NCI-H748 (cell line): Measurements from ENCODE around the gene RFX2.
"Not testable (repeated sequence)": the region's sequence is repeated elsewhere in the genome, so short reads cannot be mapped to it uniquely, and the experiment has no call there.

Experiments used
- DNase-seq: peaks from one replicate; lab custom pipeline; 2025; ENCODE audit not compliant: unreplicated experiment; lab: John Stamatoyannopoulos, UW

The RFX2 gene

GRCh38 chr19:5993648-5994358 is 116.5 kb downstream of the RFX2 start:
- DNase-seq, result no peak

- no peak for DNase-seq
Measured at GRCh38 chr19:5993201-5993600, 117.1 kb downstream of the RFX2 start.

GRCh38 chr19:5992756-5993155 is 117.5 kb downstream of the RFX2 start:
- no peak for DNase-seq

- DNase-seq, result no peak
Measured at GRCh38 chr19:5991244-5991838, 119.0 kb downstream of the RFX2 start.

GRCh38 chr19:5990289-5990797 is 120.0 kb downstream of the RFX2 start:
- peak; percentile 67 for DNase-seq

GRCh38 chr19:5989388-5990074 is 120.8 kb downstream of the RFX2 start:
- DNase-seq, result peak; percentile 34

GRCh38 chr19:5988517-5989387 is 121.5 kb downstream of the RFX2 start:
- peak; percentile 12 for DNase-seq

GRCh38 chr19:5987077-5987818 is 123.1 kb downstream of the RFX2 start:
- DNase-seq, result peak; percentile 80

- DNase-seq, result not testable (repeated sequence)
Measured at GRCh38 chr19:5985837-5986236, 124.5 kb downstream of the RFX2 start.

GRCh38 chr19:5985098-5985783 is 125.1 kb downstream of the RFX2 start:
- no peak for DNase-seq

- DNase-seq, result no peak
Measured at GRCh38 chr19:5984600-5984999, 125.7 kb downstream of the RFX2 start.

GRCh38 chr19:5983367-5983955 is 126.8 kb downstream of the RFX2 start:
- no peak for DNase-seq

- no peak for DNase-seq
Measured at GRCh38 chr19:5978606-5979552, 131.4 kb downstream of the RFX2 start.

GRCh38 chr19:5977785-5978605 is 132.3 kb downstream of the RFX2 start, which contains the start of gene RANBP3:
RANBP3 (minus strand) TSS chr19:5978140; CDS start chr19:5978082, 58 bp downstream.
- DNase-seq, result peak; percentile 97

- DNase-seq, result no peak
Measured at GRCh38 chr19:5977222-5977784, 133.0 kb downstream of the RFX2 start.

- no peak for DNase-seq
Measured at GRCh38 chr19:5976768-5977167, 133.5 kb downstream of the RFX2 start.

- no peak for DNase-seq
Measured at GRCh38 chr19:5975388-5975728, 134.9 kb downstream of the RFX2 start.
